Stimulated activated effector memory CD8-positive, alpha-beta T cell treated with anti-CD3 and anti-CD28 coated beads, Interleukin-12 subunit alpha, Interleukin-12 subunit beta, amount 100 ng/mL, for 72 hours (primary cell): ENCODE data around the gene ZC2HC1C.

Source experiments
- ATAC-seq: fragments of 150-1000 bp; cut with Tn5 transposase; 2 replicates; pipeline ENCODE4 v1.10.0; 2021
- DNase-seq, 2 donors: peaks; one replicate each; pipeline ENCODE4 v3.0.0; 2021 to 2022; ENCODE audit warnings: low spot score in 2 of 2
- H3K27ac Mint-ChIP-seq: one replicate; pipeline ENCODE4 v1.8.0; 2022; ENCODE audit warnings: mild to moderate bottlenecking, mixed read lengths
- H3K36me3 Mint-ChIP-seq: one replicate; pipeline ENCODE4 v1.8.0; 2022; ENCODE audit warnings: mild to moderate bottlenecking, mixed read lengths
- H3K4me1 Mint-ChIP-seq: one replicate; pipeline ENCODE4 v1.8.0; 2022; ENCODE audit warnings: mixed read lengths
- H3K4me3 Mint-ChIP-seq: one replicate; pipeline ENCODE4 v1.8.0; 2022; ENCODE audit warnings: mild to moderate bottlenecking, mixed read lengths
- H3K9me3 Mint-ChIP-seq: one replicate; pipeline ENCODE4 v1.8.0; 2022; ENCODE audit warnings: mixed read lengths

Gene ZC2HC1C

DNA sequence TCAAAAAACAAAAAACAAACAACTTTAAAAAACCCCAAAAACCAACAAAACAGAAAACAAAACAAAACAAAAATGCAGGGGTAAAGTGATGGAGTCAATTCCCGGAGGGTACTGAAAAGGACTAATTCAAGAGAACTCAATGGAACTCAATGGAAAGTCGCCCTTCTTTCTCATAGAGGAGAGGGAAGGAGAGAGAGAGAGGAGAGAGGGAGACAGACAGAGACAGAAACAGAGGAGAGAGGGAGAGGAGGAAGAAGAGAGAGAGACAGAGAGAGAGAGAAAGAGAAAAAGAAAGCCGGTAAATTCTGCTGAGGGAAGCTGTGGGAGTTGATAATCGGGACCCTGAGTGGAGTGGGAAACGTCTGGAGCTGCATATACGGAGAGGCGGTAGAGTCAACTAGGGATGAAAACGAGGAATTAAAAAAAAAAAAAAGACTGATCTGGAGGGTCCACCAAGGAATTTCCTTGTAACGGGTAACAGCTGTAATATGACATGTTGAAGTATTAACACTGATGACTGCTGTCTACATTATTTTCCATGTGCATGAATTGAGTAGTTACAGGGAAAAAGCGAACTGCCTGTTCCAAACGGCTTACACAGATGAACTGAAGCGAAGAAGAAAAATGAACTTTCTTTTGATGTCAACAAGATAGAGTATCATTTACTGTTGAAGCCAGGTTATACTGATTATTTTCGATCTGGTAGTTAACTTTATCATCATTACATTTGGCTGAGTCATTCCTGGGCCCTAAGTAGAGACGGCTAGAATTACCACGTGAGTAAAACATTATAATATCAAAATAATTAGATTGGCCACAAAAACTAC is 934 bp upstream of the ZC2HC1C start:
- Mint-ChIP-seq H3K36me3 (no peaks in the 10 kb centered on the region), H3K4me3 (no peak overlapping the region), H3K4me1 (peaks cover 15% of the 10 kb centered on the region), H3K9me3 (no peaks in the 10 kb centered on the region), H3K27ac (no peak overlapping the region)
- no peak for DNase-seq
- peak; percentile 17 for ATAC-seq

DNA sequence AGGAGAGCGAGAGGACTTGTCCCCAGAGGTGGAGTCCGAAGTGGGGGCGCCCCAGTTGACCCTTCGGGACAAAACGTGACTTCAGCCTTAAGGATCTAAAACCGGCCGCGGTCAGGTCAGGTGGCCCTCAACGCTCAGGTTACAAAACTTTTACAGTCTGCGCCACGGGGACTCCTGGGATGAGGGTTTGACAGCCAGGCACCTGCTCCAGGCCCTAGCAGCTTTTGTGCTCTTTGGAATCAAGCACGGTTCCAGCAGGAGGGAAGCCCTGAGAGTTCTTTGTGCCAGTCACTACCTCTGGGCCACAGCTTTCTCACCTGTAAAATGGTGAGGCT is 337 bp downstream of the ZC2HC1C start:
- no peak overlapping the region for H3K4me3 Mint-ChIP-seq
- no peaks in the 10 kb centered on the region for H3K36me3 Mint-ChIP-seq
- H3K4me1 Mint-ChIP-seq, result peaks cover 6% of the 10 kb centered on the region
- no peaks in the 10 kb centered on the region for H3K9me3 Mint-ChIP-seq
- no peak for DNase-seq
- no peak overlapping the region for H3K27ac Mint-ChIP-seq
- no peak for ATAC-seq

DNA sequence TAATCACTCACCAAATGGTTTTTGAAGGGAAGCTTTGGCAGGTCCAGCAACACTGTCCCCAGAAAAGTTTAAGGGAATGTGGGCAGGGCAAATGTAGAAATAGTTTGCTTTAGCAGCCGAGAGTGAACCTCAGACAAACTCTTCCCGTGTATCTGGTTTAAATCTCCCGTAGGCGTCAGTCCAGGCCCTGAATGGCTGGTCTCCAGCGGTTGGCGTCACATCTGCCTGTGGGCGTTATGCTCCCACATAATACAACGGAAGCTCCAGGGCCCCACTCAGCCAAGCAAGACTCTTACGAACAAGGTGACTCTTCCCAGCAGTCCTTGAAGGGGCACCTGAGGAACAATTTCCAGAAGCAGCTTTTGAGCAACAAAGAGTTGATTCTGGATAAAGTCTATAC is 942 bp downstream of the ZC2HC1C start:
- Mint-ChIP-seq H3K36me3 (no peaks in the 10 kb centered on the region), H3K9me3 (no peaks in the 10 kb centered on the region), H3K27ac (no peak overlapping the region), H3K4me3 (no peak overlapping the region), H3K4me1 (peaks cover 6% of the 10 kb centered on the region)
- DNase-seq (no peak), ATAC-seq (no peak)

DNA sequence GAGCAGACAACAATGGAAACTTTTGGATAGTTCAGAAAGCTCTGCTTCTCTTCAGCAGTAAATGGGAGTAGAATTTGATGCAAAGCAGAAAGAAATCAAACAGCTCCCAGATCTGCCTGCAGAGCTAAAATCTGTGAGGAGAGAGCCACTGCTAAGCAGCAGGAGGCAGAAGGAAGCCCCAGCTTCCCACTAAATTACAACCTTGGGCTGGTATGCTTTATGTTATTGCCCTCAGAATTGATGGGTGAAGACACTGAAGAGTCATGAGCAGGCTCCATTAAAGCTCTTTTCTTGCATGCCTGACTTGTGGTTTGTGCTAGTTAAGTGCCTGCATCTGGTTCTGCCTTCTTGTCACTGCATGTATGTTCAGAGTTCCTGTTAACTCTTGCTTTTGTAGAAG is 8.4 kb downstream of the ZC2HC1C start:
- peak overlapping the region; percentile 34 for H3K27ac Mint-ChIP-seq
- no peaks in the 10 kb centered on the region for H3K4me1 Mint-ChIP-seq

DNA sequence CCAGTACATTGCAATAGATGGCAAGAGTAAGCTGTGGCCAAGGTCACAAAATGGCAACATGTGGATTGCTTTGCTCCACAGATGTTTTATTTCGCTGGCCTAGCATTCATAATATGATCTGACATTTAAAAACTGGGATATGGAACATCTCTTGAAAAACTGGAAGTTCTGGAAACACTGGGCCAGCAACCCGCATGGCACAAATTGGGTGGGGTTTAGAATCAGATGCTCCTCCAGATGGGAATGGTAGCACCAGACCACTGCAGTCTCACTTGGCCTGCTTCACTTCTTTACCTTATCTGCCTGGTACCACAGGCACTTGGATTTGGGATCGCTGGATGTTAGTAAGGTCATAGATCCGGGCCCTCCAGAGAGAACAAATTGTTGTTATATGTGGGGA is 10.1 kb downstream of the ZC2HC1C start:
- Mint-ChIP-seq H3K9me3 (no peaks in the 10 kb centered on the region), H3K36me3 (peaks cover 11% of the 10 kb centered on the region), H3K4me3 (no peak overlapping the region), H3K27ac (no peak overlapping the region), H3K4me1 (no peaks in the 10 kb centered on the region)
- ATAC-seq (no peak), DNase-seq (no peak)

More for the DNA sequence above, 8.4 kb downstream of the ZC2HC1C start:
- DNase-seq (no peak), ATAC-seq (no peak)
- Mint-ChIP-seq H3K4me3 (no peak overlapping the region), H3K9me3 (no peaks in the 10 kb centered on the region), H3K36me3 (no peaks in the 10 kb centered on the region)

DNA sequence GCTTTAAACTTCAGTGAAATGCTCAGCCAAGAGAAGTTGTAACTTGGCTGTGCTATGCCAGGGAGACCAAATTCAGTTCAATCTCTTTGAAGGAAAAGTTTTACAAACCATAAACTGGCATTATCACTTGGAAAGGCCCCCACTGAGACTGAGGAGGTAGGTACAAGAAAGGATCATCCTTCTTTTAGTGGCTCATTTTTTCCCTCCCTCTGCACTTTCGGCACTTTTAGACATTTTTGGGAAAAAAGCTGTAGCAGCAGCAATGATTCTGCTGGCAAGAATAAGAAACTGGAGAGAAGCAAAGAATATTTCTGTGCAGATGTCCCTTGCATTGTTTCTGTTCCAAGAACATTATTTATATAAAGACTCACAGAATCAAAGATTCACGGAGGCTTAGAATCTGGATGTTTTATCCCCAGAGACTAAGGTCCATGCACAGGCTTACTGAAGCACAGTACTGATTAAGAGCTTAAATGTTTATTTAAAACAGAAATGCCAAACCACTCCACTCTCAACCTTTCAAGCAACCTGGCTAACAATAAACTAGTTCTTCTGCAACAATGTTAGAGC is 12.3 kb downstream of the ZC2HC1C start:
- Mint-ChIP-seq H3K36me3 (peaks cover 33% of the 10 kb centered on the region), H3K9me3 (no peaks in the 10 kb centered on the region), H3K4me3 (no peak overlapping the region), H3K4me1 (no peaks in the 10 kb centered on the region), H3K27ac (no peak overlapping the region)
- DNase-seq (no peak), ATAC-seq (no peak)

DNA sequence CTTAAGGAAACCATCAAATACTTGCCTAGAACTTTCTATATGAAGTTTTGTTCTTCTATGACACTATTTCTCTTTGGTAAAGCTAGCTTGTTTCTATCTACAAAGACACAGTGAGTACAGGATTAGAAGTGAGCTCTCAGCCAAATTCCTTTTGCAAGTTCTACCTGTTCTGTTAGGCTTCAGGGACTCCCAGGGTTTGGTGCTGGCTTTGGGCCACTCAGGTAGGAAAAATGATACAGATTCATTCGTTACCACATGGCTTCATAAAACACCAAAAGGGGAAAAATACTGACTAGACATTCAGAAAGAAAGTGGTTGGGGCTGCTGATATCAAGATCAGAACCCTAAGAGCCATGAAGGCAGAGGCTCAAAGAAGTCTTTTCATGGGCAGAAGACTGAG is 13.8 kb downstream of the ZC2HC1C start:
- DNase-seq (no peak), ATAC-seq (no peak)
- Mint-ChIP-seq H3K4me1 (no peaks in the 10 kb centered on the region), H3K9me3 (no peaks in the 10 kb centered on the region), H3K27ac (peak overlapping the region; percentile 23), H3K4me3 (no peak overlapping the region), H3K36me3 (peaks cover 48% of the 10 kb centered on the region)

DNA sequence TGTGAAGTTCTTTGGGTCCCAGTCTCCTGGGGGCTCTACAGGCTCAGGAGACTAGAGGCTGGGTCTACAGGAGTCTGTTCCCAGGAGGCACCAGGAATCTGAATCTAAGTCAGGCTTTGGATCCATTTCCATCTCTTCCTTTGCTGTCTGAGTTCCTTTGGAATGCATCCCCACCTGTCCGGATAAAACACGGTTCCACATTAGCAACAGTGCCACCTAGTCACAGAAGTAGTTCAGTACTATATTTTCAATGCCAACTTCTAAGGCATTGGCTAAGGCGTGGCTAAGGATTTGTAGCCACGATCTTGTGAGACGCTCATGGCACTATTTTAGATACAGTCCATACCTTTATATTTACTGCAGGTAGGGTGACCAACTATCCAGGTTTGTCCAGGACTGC is 15.1 kb downstream of the ZC2HC1C start:
- Mint-ChIP-seq H3K4me3 (no peak overlapping the region), H3K27ac (peak overlapping the region; percentile 54), H3K9me3 (no peaks in the 10 kb centered on the region), H3K4me1 (no peaks in the 10 kb centered on the region), H3K36me3 (peaks cover 61% of the 10 kb centered on the region)
- ATAC-seq (no peak), DNase-seq (no peak)

DNA sequence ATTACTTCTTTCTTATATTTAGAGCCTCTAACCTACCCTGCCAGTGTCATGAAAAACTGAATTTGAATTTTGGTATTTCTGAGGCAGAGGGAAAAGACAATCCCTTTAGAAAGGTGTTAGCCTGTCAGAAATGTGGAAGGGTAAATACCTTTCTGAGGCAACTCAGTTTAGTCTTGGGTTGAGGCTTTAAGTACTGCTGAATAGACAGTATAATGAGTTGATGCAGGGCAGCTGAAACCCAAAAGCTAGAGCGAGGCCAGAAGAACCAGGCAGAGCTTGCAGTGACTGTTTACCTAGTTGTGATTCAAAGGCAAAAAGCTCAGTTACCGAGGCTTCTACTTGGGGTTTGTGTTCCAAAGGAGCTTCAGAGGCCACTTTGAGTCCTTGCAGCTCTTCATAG is 18.7 kb downstream of the ZC2HC1C start:
- ATAC-seq (no peak), DNase-seq (no peak)
- Mint-ChIP-seq H3K4me1 (no peaks in the 10 kb centered on the region), H3K36me3 (peaks cover 96% of the 10 kb centered on the region), H3K4me3 (no peak overlapping the region), H3K27ac (no peak overlapping the region), H3K9me3 (no peaks in the 10 kb centered on the region)

DNA sequence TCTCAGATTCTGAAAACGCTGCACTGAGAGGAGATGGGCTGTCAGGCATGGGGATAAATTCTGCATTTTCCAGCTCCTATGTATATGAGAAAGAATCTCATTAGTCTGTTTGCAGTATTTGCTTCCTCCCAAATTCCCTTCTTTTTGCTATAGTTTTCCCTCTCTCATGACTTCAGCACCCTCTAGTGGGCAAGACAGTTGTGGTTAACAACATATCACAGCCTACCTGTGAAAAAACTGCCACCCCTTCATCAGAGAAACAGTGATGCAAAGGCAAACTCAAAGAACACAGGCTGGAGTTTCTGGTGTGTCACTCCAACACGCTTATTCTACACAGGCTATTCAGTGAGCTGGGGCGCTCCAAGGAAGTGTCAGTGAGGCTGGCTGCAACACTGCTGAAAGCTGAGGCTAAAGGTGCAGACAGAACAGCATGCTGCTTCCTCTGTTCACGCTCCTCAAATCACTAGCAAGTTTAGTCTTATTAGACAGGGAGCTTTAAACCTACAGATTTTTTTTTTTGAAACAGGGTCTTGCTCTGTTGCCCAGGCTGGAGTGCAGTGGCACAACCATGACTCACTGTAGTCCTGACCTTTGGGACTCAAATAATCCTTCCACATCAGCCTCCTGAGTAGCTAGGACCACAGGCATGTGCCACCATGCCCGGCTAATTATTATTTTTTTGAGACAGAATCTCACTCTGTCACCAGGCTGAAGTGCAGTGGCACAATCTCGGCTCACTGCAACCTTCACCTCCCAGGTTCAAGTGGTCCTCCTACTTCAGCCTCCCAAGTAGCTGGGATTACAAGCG is 19.3 kb downstream of the ZC2HC1C start:
- Mint-ChIP-seq H3K27ac (no peak overlapping the region), H3K4me1 (no peaks in the 10 kb centered on the region), H3K9me3 (no peaks in the 10 kb centered on the region), H3K4me3 (no peak overlapping the region), H3K36me3 (peaks cover 98% of the 10 kb centered on the region)
- peak; percentile 57 for ATAC-seq
- no peak for DNase-seq

DNA sequence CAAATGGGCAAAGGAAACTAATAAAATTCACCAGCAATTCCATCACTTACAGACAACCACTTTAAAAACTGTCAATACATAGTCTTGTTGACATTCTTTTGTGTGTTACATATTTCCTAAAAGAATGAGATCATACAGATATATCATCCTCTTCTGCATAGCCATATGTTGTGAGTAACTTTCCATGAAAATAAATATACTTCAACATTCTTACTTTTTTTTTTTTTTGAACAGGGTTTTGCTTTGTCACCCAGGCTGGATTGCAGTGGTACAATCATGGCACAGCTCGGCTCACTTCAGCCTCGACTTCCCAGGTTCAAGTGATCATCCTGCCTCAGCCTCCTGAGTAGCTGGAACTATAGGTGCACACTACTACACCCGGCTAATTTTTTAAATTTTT is 20.9 kb downstream of the ZC2HC1C start:
- ATAC-seq, result no peak
- Mint-ChIP-seq H3K4me3 (no peak overlapping the region), H3K9me3 (no peaks in the 10 kb centered on the region), H3K4me1 (no peaks in the 10 kb centered on the region), H3K36me3 (peaks cover 98% of the 10 kb centered on the region), H3K27ac (no peak overlapping the region)
- no peak for DNase-seq

DNA sequence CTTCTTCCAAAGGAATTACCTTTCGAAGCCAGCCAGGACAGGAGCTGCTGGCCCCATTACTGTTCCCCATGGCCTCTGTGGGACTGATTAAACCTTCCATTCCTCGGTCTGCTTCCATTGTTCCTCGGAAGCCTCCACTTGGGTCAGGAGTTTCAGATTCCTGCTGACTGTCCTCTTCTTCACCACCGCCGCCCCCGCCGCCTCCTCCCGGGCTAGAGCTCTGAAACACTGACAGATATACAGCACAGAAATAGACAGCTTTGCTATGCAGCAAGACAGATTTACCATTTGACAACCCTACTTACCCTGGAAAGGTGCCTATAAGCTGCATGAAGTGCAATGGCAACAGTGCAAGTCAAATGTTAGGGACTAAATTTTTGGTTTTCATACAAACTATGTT is 21.8 kb downstream of the ZC2HC1C start:
- Mint-ChIP-seq H3K9me3 (no peaks in the 10 kb centered on the region), H3K36me3 (peaks cover 98% of the 10 kb centered on the region), H3K4me3 (no peak overlapping the region), H3K4me1 (no peaks in the 10 kb centered on the region), H3K27ac (no peak overlapping the region)
- ATAC-seq (no peak), DNase-seq (no peak)

DNA sequence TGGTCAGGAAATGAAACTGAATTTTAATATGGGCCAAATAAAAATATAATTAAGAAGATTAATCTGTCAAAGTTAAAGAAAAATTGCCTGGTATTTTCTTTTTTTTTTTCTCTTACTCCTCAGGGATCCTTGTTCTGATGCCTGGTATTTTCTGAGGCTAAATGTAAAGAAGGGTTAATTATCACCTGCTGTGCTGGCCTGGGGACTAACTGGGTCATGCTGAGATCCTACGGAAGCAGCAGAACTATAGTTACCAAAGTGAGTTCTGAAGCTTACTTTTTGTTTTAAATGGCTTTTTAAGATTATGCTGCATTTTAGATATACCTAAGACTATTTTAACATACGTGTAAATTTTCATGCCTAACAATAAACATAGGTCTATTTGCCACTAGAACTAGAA is 23.3 kb downstream of the ZC2HC1C start:
- Mint-ChIP-seq H3K4me3 (no peak overlapping the region), H3K4me1 (peaks cover 1% of the 10 kb centered on the region), H3K9me3 (no peaks in the 10 kb centered on the region), H3K27ac (no peak overlapping the region), H3K36me3 (peaks cover 98% of the 10 kb centered on the region)
- no peak for ATAC-seq
- DNase-seq, result no peak

DNA sequence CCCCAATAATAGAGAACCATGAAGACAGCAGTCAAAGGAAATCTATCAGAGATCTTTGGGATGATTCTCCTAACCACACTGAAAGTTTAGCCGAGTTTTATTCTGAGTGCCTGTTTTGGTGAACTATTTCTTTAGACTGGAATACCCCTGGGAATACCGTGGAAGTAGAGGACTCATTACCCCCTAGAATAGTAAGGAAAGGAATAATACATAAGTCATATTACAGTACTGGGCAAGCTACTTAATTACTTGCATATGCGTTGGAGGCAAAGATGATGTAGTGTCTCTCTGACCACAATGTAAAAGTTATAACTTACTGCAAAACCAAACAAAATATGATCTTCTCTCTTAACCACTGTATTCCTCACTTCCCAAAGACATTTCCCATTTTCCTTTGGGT is 25.5 kb downstream of the ZC2HC1C start:
- Mint-ChIP-seq H3K27ac (no peak overlapping the region), H3K4me1 (peaks cover 6% of the 10 kb centered on the region), H3K4me3 (no peak overlapping the region), H3K36me3 (peaks cover 99% of the 10 kb centered on the region), H3K9me3 (no peaks in the 10 kb centered on the region)
- DNase-seq, result no peak
- ATAC-seq, result no peak

DNA sequence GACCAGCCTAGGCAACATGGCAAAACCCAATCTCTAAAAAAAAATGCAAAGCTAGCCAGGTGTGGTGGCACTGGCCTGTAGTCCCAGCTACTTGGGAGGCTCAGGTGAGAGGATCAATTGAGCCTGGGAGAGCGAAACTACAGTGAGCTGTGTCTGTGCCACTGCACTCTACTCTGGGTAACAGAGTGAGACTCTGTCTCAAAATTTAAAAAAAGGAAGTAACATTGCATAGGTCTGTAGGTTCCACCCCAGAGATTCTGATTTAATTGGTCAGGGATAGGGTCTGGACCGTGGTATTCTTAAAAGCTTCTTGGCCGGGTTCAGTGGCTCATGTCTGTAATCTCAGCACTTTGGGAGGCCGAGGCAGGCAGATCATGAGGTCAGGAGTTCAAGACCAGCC is 26.2 kb downstream of the ZC2HC1C start:
- Mint-ChIP-seq H3K9me3 (no peaks in the 10 kb centered on the region), H3K4me1 (peaks cover 6% of the 10 kb centered on the region), H3K27ac (no peak overlapping the region), H3K36me3 (peaks cover 99% of the 10 kb centered on the region), H3K4me3 (no peak overlapping the region)
- ATAC-seq (no peak), DNase-seq (no peak)

DNA sequence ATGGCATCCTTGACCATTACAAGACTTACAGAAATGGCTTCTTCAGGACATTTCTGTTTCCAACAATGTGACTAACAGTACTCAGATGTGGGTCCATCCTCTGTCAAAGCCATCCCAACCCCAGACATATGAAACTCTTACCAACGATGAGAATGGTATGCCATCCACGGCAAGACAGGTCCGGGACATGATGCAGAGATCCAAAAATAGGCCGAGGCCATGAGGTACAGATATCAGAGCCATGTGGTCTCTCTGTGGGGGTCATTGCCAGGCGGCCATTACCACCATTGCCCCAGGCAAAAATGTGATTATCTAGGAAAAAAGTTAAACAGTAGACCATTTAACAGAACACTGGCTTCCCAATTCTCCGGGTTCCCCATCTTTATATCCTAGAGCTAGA is 27.5 kb downstream of the ZC2HC1C start:
- Mint-ChIP-seq H3K9me3 (no peaks in the 10 kb centered on the region), H3K4me3 (no peak overlapping the region), H3K36me3 (peaks cover 98% of the 10 kb centered on the region), H3K4me1 (peaks cover 6% of the 10 kb centered on the region), H3K27ac (no peak overlapping the region)
- ATAC-seq (no peak), DNase-seq (no peak)
